Fibroblast of lung (primary cell): Measurements from ENCODE around the gene F13A1.

ENCODE experiments used
- EZH2 ChIP-seq: IDR thresholded peaks from 2 replicates; pipeline ENCODE4 v1.5.1; 2012; ENCODE audit warnings: low read length, control low read depth, mild to moderate bottlenecking; ENCODE audit errors: missing control alignments
- TF ChIP-seq, protein P1 (sequence below), 2 donors: IDR thresholded peaks in 1 of 2; conservative IDR thresholded peaks in 1 of 2; 1 replicate in 1 of 2; 2 replicates in 1 of 2; pipeline ENCODE4 v1.5.1; 2011 to 2012; ENCODE audit warnings: low read length in 2 of 2, control low read depth in 1 of 2, inconsistent platforms in 1 of 2, low read depth in 1 of 2, mild to moderate bottlenecking in 1 of 2

GRCh38 chr6:6125495-6125894 is 195.0 kb downstream of the F13A1 start:
- TF ChIP-seq, protein P1, sequence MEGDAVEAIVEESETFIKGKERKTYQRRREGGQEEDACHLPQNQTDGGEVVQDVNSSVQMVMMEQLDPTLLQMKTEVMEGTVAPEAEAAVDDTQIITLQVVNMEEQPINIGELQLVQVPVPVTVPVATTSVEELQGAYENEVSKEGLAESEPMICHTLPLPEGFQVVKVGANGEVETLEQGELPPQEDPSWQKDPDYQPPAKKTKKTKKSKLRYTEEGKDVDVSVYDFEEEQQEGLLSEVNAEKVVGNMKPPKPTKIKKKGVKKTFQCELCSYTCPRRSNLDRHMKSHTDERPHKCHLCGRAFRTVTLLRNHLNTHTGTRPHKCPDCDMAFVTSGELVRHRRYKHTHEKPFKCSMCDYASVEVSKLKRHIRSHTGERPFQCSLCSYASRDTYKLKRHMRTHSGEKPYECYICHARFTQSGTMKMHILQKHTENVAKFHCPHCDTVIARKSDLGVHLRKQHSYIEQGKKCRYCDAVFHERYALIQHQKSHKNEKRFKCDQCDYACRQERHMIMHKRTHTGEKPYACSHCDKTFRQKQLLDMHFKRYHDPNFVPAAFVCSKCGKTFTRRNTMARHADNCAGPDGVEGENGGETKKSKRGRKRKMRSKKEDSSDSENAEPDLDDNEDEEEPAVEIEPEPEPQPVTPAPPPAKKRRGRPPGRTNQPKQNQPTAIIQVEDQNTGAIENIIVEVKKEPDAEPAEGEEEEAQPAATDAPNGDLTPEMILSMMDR (conservative IDR thresholded peaks at IDR 0.05 in 1 of 2, IDR thresholded peaks at IDR 0.05 in 1 of 2; ENCODE audit: low read depth in 1 of 2, low read length in 2 of 2) = no peak
- no peak for TF ChIP-seq EZH2
